Heart left ventricle (tissue), 16 donors: ENCODE data around the gene SNN. TPM values are rescaled to one million over a fixed set of nuclear protein-coding genes. Genes with fewer than 3 reads are reported as not detected.
A peak's percentile ranks its signal among the peaks of the same experiment; 100 is the strongest.

Experiments used
- ATAC-seq, 4 donors: fragments of 200-7000 bp; cut with Tn5 transposase; one replicate each; pipeline ENCODE4 v1.9.1; 2020 to 2022; ENCODE audit warnings: moderate library complexity in 4 of 4, mild to moderate bottlenecking in 3 of 4, moderate number of reproducible peaks in 1 of 4
- DNase-seq, 5 donors: peaks; one replicate each; pipeline ENCODE4 v3.0.0-alpha.2; 2020
- H3K27ac ChIP-seq, 12 donors: fragments of 200-600 bp; sonication (generic) in 4 of 12; one replicate each; pipeline versions ENCODE4 v1.5.0 to v1.8.0; 2016 to 2022; ENCODE audit warnings: mild to moderate bottlenecking in 2 of 12
- H3K27me3 ChIP-seq, 9 donors: fragments of 200-600 bp; sonication (generic) in 2 of 9; one replicate each; pipeline versions ENCODE4 v1.5.1 to v1.8.0; 2016 to 2022; ENCODE audit warnings: mild to moderate bottlenecking in 3 of 9
- H3K36me3 ChIP-seq, 9 donors: fragments of 200-600 bp; sonication (generic) in 2 of 9; one replicate each; pipeline versions ENCODE4 v1.5.0 to v1.8.0; 2018 to 2022; ENCODE audit warnings: mild to moderate bottlenecking in 2 of 9
- H3K4me1 ChIP-seq, 12 donors: fragments of 200-600 bp; sonication (generic) in 4 of 12; one replicate each; pipeline versions ENCODE4 v1.5.0 to v1.8.0; 2016 to 2022; ENCODE audit warnings: mild to moderate bottlenecking in 3 of 12
- H3K4me3 ChIP-seq, 12 donors: fragments of 200-600 bp; sonication (generic) in 4 of 12; one replicate each; pipeline versions ENCODE4 v1.5.0 to v1.8.0; 2017 to 2022; ENCODE audit warnings: mild to moderate bottlenecking in 9 of 12, moderate library complexity in 4 of 12
- H3K9me3 ChIP-seq, 12 donors: fragments of 200-600 bp; sonication (generic) in 4 of 12; one replicate each; pipeline versions ENCODE4 v1.5.0 to v1.8.0; 2016 to 2022; ENCODE audit warnings: mild to moderate bottlenecking in 1 of 12
- CTCF ChIP-seq, 12 donors: fragments of 200-600 bp; sonication (generic) in 4 of 12; IDR thresholded peaks; one replicate each; pipeline versions ENCODE4 v1.5.0 to v1.8.0; 2018 to 2022; ENCODE audit warnings: antibody characterized with exemption in 12 of 12, mild to moderate bottlenecking in 5 of 12
- POLR2A ChIP-seq, 2 donors: fragments of 450-650 bp; IDR thresholded peaks; one replicate each; pipeline ENCODE4 v1.6.1; 2017; ENCODE audit warnings: antibody characterized with exemption in 2 of 2, mild to moderate bottlenecking in 2 of 2, moderate library complexity in 2 of 2
- WGBS, 4 donors: extraction: QIAGEN DNeasy Blood & Tissue Kit in 2 of 4; methylation state at CpG; one replicate each; pipeline versions ENCODE4 v1.1.5 to v1.1.7; 2013 to 2018; 5-methylcytosine and 5-hydroxymethylcytosine counted together
- intact Hi-C, 10 donors: fragments of 100-400 bp; cut with DNase I; formaldehyde crosslinking; loops; one replicate each; pipeline versions ENCODE4 v1.11.1 to v1.14.2; 2022
- polyA plus RNA-seq, 2 donors: library from polyadenylated mRNA; stranded (reverse); fragments of 200-250 nt; gene quantifications; one replicate each; pipeline ENCODE4 v1.2.3, GENCODE V29; 2013
- total RNA-seq, 9 donors: library from RNA; depleted of rRNA in 2 of 9; stranded (reverse); fragments of >200 nt in 2 of 9; fragmentation: NEBNext Ultra II Directional in 3 of 9; extraction: Animal tissue kit (Norgen Biotek cat#: 25700) in 3 of 9; gene quantifications; one replicate each; pipeline versions ENCODE4 v1.1.0 to v1.2.4, GENCODE V29; 2016 to 2023
- donor health status: ischemic (EF 13 %, LVEDD 7.1; RV severe dilation, severe dysfunction).
- donor health status: healthy with polysubstance abuse.
- donor health status: DM: no; HTN: yes; CAD: no.
- donor health status: DM: no; HTN: no; CAD: no.
- donor health status: ischemic (EF 25% LVEDD 6.9; RV normal size, moderate dysfunction).
- donor health status: ischemic (EF 25% LVEDD 5.7; RV mildly dilated, moderate dysfunction).
- donor health status: healthy.
- donor health status: DM: yes; HTN: yes; CAD: no.
- donor health status: ischemic (EF 35%, LVEDD 5.7; RV mildly dilated, moderate dysfunction).
- donor health status: nonischemic (EF 11% LVEDD 7.7; RV severe dilation, severe dysfunction).
- donor health status: DM: yes; HTN: yes; CAD: no.
- donor health status: PGD.
- donor health status: ischemic (EF 29% LVEDD 5.4; RV normal size, mild dysfunction).
- donor health status: nonischemic (EF 23%, LVEDD 6.1; RV moderate dilation, normal function).

Gene SNN
- total and polyA plus RNA-seq, 11 donors, result 12.5 to 60.0 (median 36.4) TPM

DNA sequence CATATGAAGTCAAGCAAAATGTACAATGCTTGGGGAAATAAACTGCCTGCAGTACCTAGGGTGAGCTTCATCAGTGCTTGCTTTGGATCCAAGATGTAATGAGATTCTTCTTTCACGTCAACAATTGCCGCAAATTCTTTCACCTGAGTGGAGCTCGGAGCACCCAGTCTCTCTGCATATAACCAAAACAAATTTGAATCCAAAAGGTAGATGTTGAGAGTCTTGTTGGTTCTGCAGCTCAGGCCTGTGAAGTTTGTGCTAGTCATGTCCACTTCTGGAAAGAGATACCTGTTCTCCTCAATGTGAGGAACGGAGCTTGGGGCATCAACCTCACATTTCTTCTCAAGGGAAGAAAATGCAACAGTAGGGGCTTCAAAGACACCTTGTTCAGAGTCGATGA is 23.0 kb downstream of the SNN start:
- intact Hi-C loops, result no loop called here
- no peak for DNase-seq
- Histone ChIP-seq H3K4me3 (no peak overlapping the region), H3K36me3 (peaks cover 0 to 90% (median 61%) of the 10 kb centered on the region in 9 donors), H3K27ac (no peak overlapping the region), H3K9me3 (no peaks in the 10 kb centered on the region), H3K4me1 (peaks cover 0 to 42% (median 28%) of the 10 kb centered on the region in 12 donors), H3K27me3 (no peaks in the 10 kb centered on the region)
- no peak for TF ChIP-seq POLR2A (IDR thresholded peaks at IDR 0.05)
- TF ChIP-seq CTCF (IDR thresholded peaks at IDR 0.05), result no peak
- 94 to 98% (median 95%) methylated on average over 5 of the region's 5 CpGs for WGBS, 4 donors
- ATAC-seq, result no peak

- TF ChIP-seq POLR2A (IDR thresholded peaks at IDR 0.05), result no peak
- TF ChIP-seq CTCF (IDR thresholded peaks at IDR 0.05), result no peak
- Histone ChIP-seq H3K27ac (no peak overlapping the region), H3K4me3 (no peak overlapping the region), H3K9me3 (no peaks in the 10 kb centered on the region), H3K27me3 (no peaks in the 10 kb centered on the region), H3K4me1 (peaks cover 0 to 37% (median 27%) of the 10 kb centered on the region in 12 donors), H3K36me3 (peaks cover 0 to 90% (median 61%) of the 10 kb centered on the region in 9 donors)
- no peak for DNase-seq
- intact Hi-C loops, result no loop called here
- 93 to 98% (median 94%) methylated on average over 10 to 15 of the region's 15 CpGs for WGBS, 4 donors
- ATAC-seq, result no peak
These were observed 23.5 kb downstream of the SNN start for GRCh38 chr16:11691771-11692170.

DNA sequence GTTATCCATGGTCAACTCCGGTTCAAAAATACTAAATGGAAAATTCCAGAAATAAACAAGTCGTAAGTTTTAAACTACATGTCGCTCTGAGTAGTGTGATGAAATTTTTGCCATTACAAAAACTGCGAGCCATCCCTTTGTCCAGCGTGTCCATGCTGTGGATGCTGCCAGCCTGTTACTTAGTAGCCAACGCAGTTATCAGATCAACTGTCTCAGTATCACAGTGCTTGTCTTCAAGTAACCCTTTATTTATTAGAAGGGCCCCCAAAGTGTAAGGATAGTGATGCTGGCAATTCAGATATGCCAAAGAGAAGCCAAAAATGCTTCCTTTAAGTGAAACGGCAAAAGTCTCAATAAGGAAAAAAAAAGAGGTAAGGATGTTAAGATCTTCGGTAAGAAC is 23.9 kb downstream of the SNN start:
- Histone ChIP-seq H3K27ac (no peak overlapping the region), H3K4me3 (no peak overlapping the region), H3K27me3 (no peaks in the 10 kb centered on the region), H3K4me1 (peaks cover 0 to 33% (median 26%) of the 10 kb centered on the region in 12 donors), H3K9me3 (no peaks in the 10 kb centered on the region), H3K36me3 (peaks cover 0 to 90% (median 61%) of the 10 kb centered on the region in 9 donors)
- intact Hi-C loops, result no loop called here
- no peak for TF ChIP-seq POLR2A (IDR thresholded peaks at IDR 0.05)
- TF ChIP-seq CTCF (IDR thresholded peaks at IDR 0.05), result no peak
- ATAC-seq (no peak), DNase-seq (no peak)
- 82 to 89% (median 88%) methylated on average over 8 of the region's 8 CpGs for WGBS, 4 donors

GRCh38 chr16:11692651-11693050 is 24.4 kb downstream of the SNN start:
- DNase-seq (no peak), ATAC-seq (peak in 3 of 4 donors; percentile 20 to 45 (median 32))
- H3K4me3 ChIP-seq, result no peak overlapping the region
- H3K4me1 ChIP-seq, result peaks cover 0 to 29% (median 24%) of the 10 kb centered on the region in 12 donors
- H3K9me3 ChIP-seq, result no peaks in the 10 kb centered on the region
- no peak for TF ChIP-seq POLR2A (IDR thresholded peaks at IDR 0.05)
- TF ChIP-seq CTCF (IDR thresholded peaks at IDR 0.05), result no peak
- H3K27ac ChIP-seq, result no peak overlapping the region
- intact Hi-C loops, result no loop called here
- 50 to 69% (median 57%) methylated on average over 6 of the region's 6 CpGs for WGBS, 4 donors
- H3K27me3 ChIP-seq, result no peaks in the 10 kb centered on the region
- peaks cover 0 to 90% (median 61%) of the 10 kb centered on the region in 9 donors for H3K36me3 ChIP-seq
